Hematopoietic multipotent progenitor cell treated with erythropoietin and hydrocortisone succinate and interleukin-3 and kit ligand, for 4 days (in vitro differentiated cells): ENCODE measurements around the gene SELENON.

ENCODE experiments used
- DNase-seq: peaks from one replicate; pipeline ENCODE4 v3.0.0-alpha.2; 2015

The SELENON gene

GRCh38 chr1:25867210-25867991, 67.4 kb downstream of the SELENON start:
- no peak for DNase-seq
